ENCODE measurements around the gene PCDH9.

The PCDH9 gene

GRCh38 chr13:66703597-66703996 lies 526.5 kb downstream of the PCDH9 start:
- DNase-seq, result no peak

DNA sequence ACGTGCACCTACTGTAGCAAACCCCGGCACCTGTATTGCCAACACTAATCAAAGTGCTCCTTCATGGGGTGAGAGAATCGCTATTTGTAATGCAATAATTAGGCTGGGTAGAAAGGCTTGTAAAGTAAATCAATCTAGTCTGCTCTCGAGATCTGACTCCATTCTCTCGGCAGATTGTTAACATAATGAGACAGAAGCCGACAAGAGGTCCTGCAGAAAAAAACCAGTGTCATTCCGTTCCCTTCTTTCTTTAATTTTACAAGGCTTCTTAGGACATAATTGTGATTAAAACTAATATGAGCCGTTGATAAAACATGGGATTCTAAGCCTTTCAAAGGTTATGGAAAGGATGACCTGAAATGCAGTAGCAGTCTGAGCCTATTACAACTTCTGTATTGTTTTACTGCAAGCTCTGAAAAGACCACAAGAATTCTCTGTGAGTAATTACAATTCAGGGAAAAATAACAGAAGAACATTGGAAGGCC lies 530.0 kb downstream of the PCDH9 start:
- DNase-seq, result no peak

GRCh38 chr13:66693656-66694055 lies 536.5 kb downstream of the PCDH9 start:
- DNase-seq, result no peak

GRCh38 chr13:66691149-66691548 lies 539.0 kb downstream of the PCDH9 start:
- no peak for DNase-seq

- no peak for DNase-seq
Measured at GRCh38 chr13:66689628-66690027, 540.5 kb downstream of the PCDH9 start.

DNA sequence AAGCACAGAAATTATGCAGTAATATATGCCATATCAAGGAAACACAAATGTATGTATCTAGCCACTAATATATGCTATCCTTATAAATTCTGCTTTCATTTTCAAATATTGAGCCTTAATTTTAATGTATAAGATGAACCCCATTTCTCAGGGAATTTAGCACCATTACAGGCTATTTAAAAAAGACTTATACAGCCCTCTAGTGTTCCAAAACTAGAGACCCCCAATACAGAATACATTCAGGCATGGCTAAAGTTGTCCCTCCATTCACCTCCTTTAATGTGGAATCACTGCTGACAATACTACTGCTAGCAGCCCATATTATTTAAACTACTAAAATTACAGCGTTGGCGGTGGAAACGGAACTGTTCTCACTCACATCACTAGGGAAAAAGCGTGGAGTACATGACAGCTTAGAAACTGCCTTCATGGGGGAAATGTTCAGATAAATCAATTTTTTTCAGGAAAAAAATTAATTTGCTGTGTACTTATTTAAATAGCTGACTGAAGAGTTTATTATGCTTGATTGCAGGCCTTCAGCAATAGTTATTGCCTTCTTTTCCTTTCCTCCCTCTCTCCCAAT lies 541.0 kb downstream of the PCDH9 start:
- no peak for DNase-seq

DNA sequence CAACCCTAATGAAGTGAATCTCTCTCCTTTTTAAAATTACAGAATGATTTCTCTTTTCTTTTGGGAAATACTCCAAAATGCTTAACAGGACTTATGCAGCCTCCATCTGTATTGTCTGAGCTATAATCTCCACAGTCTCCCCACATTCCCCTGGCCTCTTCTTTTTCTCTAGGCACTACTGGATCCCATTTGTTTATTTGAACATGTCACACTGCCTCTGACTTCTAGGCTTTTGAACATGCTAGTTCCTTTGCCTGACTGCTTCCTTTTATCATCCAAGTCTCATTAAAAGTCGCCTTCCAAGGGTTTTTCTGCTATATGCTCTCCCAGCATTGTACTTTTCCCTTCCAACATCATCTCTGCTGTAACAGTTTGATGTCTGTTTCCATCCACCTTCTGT lies 548.7 kb downstream of the PCDH9 start:
- DNase-seq, result no peak

DNA sequence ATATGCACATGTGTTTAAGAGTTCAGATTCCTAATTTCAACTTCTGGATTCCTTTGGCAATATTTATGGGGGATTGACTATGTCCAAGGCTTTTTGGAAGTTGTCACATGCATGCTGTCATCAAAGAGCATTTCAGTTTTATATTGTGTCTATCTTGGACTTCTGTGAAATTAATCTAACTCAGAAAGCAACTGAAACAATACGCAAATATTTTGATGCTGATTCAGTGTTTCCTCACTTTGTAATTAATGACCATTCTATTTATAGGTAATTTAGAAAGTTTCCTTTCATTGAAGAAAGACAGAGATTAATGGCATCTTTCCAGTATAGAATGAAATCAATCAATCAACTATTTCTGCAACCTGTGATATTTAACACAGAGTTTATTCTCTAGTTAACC lies 550.1 kb downstream of the PCDH9 start:
- no peak for DNase-seq

- no peak for DNase-seq
Measured at GRCh38 chr13:66675620-66676019, 554.5 kb downstream of the PCDH9 start.

- no peak for DNase-seq
Measured at GRCh38 chr13:66673401-66673800, 556.7 kb downstream of the PCDH9 start.

- DNase-seq, result no peak
Measured at GRCh38 chr13:66665991-66666390, 564.1 kb downstream of the PCDH9 start.

GRCh38 chr13:66663711-66664110 lies 566.4 kb downstream of the PCDH9 start:
- DNase-seq, result no peak

DNA sequence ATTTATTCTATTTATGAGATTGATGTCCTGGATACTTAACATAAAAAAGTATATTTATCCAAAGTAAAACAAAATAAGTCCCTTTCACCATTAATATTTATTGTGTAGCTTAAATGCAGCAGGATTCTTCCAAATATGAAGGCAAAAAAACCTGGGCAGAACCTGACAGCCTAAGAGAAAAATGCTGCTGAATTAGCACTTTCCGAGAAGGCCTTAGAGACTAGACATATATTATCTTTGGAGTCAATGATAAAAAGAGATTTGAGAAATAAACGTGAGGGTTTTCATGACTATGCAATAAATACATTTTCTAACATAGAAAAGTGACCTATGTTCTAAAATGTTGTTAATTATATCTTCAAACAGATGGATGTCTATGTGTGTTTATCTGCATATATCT lies 566.9 kb downstream of the PCDH9 start:
- DNase-seq, result no peak

GRCh38 chr13:66661336-66661735 lies 568.8 kb downstream of the PCDH9 start:
- no peak for DNase-seq

DNA sequence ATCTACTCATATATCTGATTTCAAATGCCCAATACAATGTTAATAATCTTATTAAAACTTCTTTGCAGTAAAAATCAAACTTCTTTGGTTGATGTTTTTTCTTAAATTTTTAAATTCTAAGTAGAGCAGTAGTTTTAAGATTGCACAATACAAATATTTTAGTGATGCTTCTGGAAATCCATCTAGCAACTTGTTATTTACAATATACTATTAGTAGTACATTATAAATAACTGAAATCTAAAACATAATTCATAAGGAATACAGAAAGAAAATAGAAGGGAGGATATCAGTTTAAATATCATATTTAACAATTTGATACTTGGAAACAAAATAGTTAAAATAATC lies 569.7 kb downstream of the PCDH9 start:
- DNase-seq, result no peak

- no peak for DNase-seq
Measured at GRCh38 chr13:66659701-66660467, 570.3 kb downstream of the PCDH9 start.

DNA sequence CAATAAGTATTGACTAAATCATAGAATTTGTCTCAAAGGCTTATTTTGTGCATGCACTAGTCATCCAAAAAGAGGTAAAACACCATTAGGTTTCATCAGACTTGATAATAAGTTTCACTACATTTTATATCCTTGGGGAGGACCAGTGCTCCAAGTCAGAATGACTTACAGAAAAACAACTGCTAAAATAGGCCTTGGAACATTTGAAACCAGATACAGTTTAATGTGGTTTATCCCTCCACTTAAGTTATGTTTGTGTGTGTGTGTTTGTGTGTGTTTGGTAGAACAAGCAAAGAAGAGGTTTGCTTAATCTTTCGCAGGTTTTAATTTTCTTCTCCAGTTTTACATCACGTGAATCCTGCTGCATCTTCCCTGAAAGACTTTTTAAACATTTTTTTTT lies 570.9 kb downstream of the PCDH9 start:
- DNase-seq, result no peak

DNA sequence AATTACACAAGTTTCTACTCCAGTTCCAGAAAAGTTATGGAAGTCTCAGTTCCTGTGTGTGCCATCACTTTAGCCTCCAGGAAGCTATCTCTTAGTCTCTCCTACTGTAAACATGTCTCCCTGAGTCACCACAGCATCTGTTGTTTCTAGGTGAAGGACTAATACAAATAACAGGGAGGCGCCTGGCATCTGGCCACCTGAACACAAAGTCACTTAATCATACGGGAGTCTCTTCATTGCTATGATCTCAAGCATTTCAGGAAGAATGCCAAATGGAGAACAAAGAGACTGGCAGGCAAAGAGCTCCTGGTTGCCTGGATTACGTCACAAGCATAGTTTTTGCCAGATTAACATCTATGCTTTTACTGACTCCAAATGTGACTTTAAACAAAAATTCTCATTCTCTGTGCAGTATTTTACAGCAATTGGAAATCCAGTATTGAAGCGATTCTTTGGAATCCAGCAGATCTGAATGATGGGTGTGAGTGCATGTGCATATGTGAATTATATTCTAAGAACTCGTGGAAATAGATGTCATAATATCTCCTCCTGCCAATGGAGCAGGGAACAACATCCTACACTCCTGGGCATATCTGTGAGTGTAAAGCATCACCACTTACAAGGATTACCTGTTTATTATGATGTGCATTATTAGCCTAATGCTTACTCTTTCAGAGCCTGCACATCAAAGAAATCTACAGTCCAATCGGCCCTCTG lies 572.8 kb downstream of the PCDH9 start:
- DNase-seq, result no peak

DNA sequence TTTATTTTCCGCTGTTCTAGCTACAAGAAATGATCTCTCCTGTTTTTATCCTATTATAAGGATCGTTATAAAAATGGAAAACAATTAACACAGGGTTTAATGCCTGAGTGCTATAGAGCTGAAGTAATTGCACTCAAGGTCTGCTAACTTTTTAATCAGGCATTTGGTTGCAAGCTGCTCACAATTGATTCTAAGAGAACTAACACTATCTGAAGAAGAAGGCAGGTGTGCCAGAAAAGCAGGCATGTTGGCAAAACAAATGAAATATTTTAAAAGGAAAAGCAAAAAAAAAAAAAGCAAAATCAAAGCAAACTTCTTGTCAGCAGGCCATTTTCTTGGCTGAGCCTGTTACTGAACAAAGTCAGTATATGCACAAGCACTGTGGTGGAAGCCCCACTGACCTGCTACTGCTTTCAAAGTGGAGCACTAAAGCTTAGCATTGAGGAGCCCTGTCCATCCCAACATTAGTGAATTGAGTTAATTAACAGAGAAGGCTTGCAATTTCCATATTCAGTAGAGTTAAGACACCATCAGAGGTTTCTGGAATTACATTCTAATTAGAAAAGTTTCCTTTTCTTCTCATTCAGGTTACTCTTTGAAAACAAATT lies 574.2 kb downstream of the PCDH9 start:
- no peak for DNase-seq

DNA sequence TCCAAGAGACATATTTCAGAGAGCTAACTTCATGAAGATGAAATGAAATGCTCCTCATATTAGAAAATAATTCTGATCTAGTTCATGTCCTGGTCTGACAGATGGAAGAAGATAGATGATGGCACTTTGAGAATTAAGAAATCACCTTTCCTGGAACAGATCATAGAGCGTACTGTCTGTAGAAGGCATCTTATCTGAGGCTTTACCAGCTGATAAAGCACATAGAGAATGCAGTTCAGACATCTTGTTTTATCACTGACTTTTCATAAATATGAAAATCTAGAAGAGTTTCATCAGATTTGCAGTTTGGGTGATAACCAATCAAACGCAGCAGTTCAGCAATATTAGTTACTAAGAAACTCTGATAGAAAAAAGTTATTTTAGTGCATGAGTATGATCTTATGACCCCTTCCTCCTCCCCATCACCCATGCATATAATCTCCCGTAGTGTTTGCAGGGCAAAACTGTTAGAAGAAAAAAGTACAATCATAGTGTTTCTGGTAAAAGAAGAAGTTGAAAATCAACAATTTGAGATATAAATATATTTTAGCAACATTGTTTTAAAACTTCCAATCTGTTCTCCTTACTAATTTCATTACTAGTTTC lies 585.2 kb downstream of the PCDH9 start:
- DNase-seq, result no peak

- DNase-seq, result no peak
Measured at GRCh38 chr13:66640231-66640630, 589.9 kb downstream of the PCDH9 start.

DNA sequence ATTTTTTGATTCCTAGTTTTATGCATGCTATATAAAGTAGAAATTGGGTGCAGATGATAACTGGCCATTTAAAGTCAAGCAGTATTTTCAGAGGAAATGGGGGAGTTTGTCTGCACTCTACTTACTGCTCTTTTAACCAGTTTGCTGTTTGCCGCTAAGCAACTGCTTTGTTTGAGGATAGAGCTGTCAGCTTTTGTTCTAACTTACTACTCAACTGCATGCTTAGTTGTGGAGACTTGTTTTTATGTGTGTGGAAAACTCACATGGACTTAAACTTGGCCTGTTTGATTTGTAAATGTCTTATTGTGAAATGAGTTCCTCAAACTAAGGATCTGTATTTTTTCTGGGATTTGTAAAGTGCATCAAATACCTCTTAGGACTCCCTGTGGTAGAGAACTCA lies 591.1 kb downstream of the PCDH9 start:
- DNase-seq, result no peak

DNA sequence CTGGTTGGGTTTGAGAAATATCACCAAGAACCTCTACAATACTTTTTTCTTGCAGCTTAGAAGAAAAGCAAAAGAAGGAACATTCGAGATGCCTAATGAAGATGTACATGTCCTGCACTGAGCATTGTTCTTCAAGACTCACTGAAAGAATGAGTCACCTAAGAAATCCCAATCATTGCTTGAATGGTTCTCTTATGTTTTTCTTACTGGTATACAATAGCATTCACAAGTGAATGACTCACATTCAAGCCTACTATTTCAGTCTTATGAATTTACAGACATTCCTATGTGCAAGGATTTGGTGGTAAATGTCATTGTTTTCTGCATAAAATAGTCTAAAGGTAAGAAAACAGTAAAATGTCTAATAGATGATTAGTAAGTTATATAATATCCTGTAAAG lies 594.6 kb downstream of the PCDH9 start:
- DNase-seq, result no peak
